Endothelial cell (in vitro differentiated cells): Measurements from ENCODE around the gene HLA-F. TPM values are rescaled to one million over a fixed set of nuclear protein-coding genes. Genes with fewer than 3 reads are reported as not detected.

Experiments
- DNase-seq: peaks from one replicate; pipeline ENCODE4 v3.0.0; 2021; ENCODE audit warnings: low spot score
- H3K27ac Mint-ChIP-seq: one replicate; pipeline ENCODE4 v1.8.0; 2021; ENCODE audit warnings: mixed read lengths, inconsistent platforms; ENCODE audit not compliant: unreplicated experiment
- H3K27me3 Mint-ChIP-seq: one replicate; pipeline ENCODE4 v1.8.0; 2021; ENCODE audit warnings: mild to moderate bottlenecking, moderate library complexity, mixed read lengths, inconsistent platforms; ENCODE audit not compliant: unreplicated experiment
- H3K36me3 Mint-ChIP-seq: one replicate; pipeline ENCODE4 v1.8.0; 2021; ENCODE audit warnings: mild to moderate bottlenecking, low read depth, mixed read lengths, inconsistent platforms; ENCODE audit not compliant: unreplicated experiment
- H3K4me1 Mint-ChIP-seq: one replicate; pipeline ENCODE4 v1.8.0; 2021; ENCODE audit warnings: mild to moderate bottlenecking, mixed read lengths, inconsistent platforms; ENCODE audit not compliant: unreplicated experiment
- H3K4me3 Mint-ChIP-seq: one replicate; pipeline ENCODE4 v1.8.0; 2021; ENCODE audit warnings: mild to moderate bottlenecking, mixed read lengths, inconsistent platforms; ENCODE audit not compliant: unreplicated experiment
- H3K9me3 Mint-ChIP-seq: one replicate; pipeline ENCODE4 v1.8.0; 2021; ENCODE audit warnings: mixed read lengths, inconsistent platforms; ENCODE audit not compliant: unreplicated experiment
- total RNA-seq: library from RNA; stranded (reverse); fragmentation: NEBNext Ultra II Directional; extraction: Animal tissue kit (Norgen Biotek cat#: 25700); gene quantifications from one replicate; pipeline ENCODE4 v1.2.1, GENCODE V29; 2021; ENCODE audit not compliant: unreplicated experiment
- TF ChIP-seq, protein P1 (sequence below): fragments of 200-600 bp; sonication (generic); IDR thresholded peaks from one replicate; pipeline ENCODE4 v1.5.0; 2021; ENCODE audit warnings: antibody characterized with exemption; ENCODE audit not compliant: unreplicated experiment

HLA-F gene
- total RNA-seq, 1 donor from 2014 or later, result 5.1 TPM

DNA sequence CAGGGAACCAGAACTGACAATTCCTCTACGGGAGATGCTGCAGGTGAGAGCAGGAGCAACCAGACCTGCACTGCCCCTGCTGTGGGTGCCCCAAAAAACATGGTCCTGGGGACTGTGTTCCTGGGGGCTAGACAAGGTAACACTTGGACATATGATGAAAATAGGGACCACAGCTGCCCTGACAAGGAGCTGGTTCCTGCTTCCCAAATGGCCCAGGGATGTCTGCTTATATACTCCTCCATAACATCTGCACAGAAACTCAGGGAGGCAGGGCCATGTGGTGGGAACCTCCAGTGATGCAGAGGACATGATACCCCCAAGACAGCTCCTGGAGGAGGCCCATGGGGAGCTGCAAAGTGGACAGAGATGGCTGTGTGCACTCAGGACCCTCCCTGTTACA, 19.8 kb downstream of the HLA-F start:
- Mint-ChIP-seq H3K36me3 (no peaks in the 10 kb centered on the region), H3K9me3 (no peaks in the 10 kb centered on the region), H3K4me1 (peaks cover 12% of the 10 kb centered on the region), H3K4me3 (no peak overlapping the region), H3K27ac (no peak overlapping the region), H3K27me3 (peaks cover 10% of the 10 kb centered on the region)
- DNase-seq, result no peak
- TF ChIP-seq, protein P1, sequence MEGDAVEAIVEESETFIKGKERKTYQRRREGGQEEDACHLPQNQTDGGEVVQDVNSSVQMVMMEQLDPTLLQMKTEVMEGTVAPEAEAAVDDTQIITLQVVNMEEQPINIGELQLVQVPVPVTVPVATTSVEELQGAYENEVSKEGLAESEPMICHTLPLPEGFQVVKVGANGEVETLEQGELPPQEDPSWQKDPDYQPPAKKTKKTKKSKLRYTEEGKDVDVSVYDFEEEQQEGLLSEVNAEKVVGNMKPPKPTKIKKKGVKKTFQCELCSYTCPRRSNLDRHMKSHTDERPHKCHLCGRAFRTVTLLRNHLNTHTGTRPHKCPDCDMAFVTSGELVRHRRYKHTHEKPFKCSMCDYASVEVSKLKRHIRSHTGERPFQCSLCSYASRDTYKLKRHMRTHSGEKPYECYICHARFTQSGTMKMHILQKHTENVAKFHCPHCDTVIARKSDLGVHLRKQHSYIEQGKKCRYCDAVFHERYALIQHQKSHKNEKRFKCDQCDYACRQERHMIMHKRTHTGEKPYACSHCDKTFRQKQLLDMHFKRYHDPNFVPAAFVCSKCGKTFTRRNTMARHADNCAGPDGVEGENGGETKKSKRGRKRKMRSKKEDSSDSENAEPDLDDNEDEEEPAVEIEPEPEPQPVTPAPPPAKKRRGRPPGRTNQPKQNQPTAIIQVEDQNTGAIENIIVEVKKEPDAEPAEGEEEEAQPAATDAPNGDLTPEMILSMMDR, result no peak

DNA sequence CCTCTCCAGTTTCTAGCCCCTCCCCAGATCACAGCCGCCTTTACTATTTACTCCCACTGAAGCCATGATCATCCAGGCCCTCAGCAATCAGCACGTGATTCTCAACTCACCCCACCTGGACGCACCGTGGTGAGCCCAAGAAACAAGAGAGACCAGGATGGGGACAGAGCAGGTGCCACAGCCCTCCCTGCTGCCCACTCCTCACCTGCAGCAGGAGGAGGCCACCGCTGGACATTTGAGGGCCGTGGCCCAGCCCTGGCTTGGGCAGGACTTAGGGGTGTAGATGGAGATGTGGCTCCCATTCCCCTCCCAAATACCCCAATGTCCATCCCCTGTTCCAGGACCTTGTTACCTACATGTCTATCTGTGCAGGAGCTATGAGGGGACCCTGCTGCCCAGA, 20.3 kb downstream of the HLA-F start:
- no peaks in the 10 kb centered on the region for H3K36me3 Mint-ChIP-seq
- H3K27ac Mint-ChIP-seq, result no peak overlapping the region
- H3K4me3 Mint-ChIP-seq, result no peak overlapping the region
- DNase-seq, result no peak
- TF ChIP-seq, protein P1, result no peak
- H3K4me1 Mint-ChIP-seq, result peaks cover 12% of the 10 kb centered on the region
- peaks cover 13% of the 10 kb centered on the region for H3K27me3 Mint-ChIP-seq
- H3K9me3 Mint-ChIP-seq, result no peaks in the 10 kb centered on the region

DNA sequence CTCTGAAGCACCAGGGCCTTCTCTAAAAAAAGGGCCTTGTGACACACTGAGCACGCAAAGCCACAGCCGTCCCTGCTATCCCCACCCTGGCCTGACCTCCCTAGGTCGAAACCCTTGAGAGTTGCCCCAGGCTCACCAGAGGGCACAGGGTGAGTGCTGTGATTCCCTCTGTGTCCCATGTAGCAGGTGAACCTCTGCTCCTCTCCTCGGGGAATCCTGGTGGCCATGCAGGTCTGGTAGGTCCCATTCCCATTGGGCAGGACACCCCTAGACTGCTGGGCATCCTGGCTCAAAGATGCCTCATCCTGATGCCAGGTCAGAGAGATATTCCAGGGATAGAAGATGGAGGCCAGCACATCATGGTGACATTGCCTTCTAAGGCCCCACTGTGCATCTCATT, 20.9 kb downstream of the HLA-F start:
- peaks cover 12% of the 10 kb centered on the region for H3K4me1 Mint-ChIP-seq

DNA sequence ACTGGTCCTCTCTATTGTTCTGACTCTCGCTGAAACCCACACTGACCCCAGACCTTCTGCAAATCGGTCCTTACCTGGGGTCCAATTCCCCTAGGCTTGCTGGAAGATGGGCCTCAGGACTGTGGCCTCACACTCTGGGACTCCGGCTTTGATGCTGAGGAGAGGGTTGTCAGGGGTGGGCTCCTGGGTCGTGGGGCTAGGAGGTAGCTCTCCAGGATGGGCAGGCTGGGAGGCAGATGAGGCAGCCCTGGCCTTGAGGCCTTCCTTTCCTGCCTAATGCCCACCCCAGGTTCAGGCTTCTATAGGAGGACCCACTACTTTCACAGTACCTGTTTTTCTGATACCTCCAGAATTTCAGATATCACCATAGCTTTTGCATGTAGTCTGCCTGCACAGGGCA, 21.4 kb downstream of the HLA-F start:
- Mint-ChIP-seq H3K27ac (no peak overlapping the region), H3K4me3 (peak overlapping the region; percentile 60), H3K9me3 (no peaks in the 10 kb centered on the region), H3K36me3 (peaks cover under 1% of the 10 kb centered on the region), H3K27me3 (peaks cover 16% of the 10 kb centered on the region), H3K4me1 (peaks cover 15% of the 10 kb centered on the region)
- TF ChIP-seq, protein P1, result no peak
- DNase-seq, result no peak

More for the DNA sequence above, 20.9 kb downstream of the HLA-F start:
- TF ChIP-seq, protein P1, result no peak
- Mint-ChIP-seq H3K4me3 (no peak overlapping the region), H3K27me3 (peaks cover 13% of the 10 kb centered on the region), H3K27ac (no peak overlapping the region), H3K36me3 (no peaks in the 10 kb centered on the region), H3K9me3 (no peaks in the 10 kb centered on the region)
- DNase-seq, result no peak

DNA sequence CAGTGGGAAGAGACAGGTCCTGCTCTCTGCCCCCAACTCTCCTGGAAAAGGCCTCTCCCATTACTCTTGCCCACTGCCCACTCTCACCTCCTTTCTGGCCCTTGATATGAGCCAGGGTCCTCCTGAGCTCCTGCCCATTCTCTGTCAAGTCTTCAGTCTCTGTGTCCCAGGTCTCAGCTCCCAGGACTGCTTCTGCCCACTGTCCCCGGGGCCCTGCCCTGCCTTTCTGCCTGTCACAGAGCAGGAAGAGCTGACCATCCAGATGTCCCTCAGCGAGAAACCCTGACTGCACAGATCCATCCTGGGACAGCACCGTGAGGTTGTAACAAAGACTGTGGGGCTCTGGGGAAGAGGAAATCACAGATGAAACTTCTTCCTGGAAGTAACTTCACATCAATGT, 22.2 kb downstream of the HLA-F start:
- Mint-ChIP-seq H3K4me3 (peak overlapping the region; percentile 60), H3K4me1 (peaks cover 21% of the 10 kb centered on the region), H3K9me3 (no peaks in the 10 kb centered on the region), H3K36me3 (peaks cover 3% of the 10 kb centered on the region), H3K27me3 (peaks cover 21% of the 10 kb centered on the region), H3K27ac (peak overlapping the region; percentile 59)
- TF ChIP-seq, protein P1, result no peak
- no peak for DNase-seq
